Coronary artery (tissue), 2 donors: Measurements from ENCODE around the gene TARBP1.

Experiments used
- DNase-seq: peaks from one replicate; pipeline ENCODE4 v3.0.0-alpha.2; 2017; ENCODE audit warnings: low spot score
- H3K27ac ChIP-seq, 2 donors: fragments of 200-600 bp; sonication (generic); one replicate each; pipeline ENCODE4 v1.5.1; 2016 to 2019
- H3K4me3 ChIP-seq: fragments of 200-600 bp; sonication (generic); 2 replicates; pipeline ENCODE4 v1.5.1; 2016; ENCODE audit warnings: mild to moderate bottlenecking, moderate library complexity
- CTCF ChIP-seq: fragments of 200-600 bp; sonication (generic); IDR thresholded peaks from one replicate; pipeline ENCODE4 v1.5.1; 2019; ENCODE audit warnings: antibody characterized with exemption

TARBP1 gene

DNA sequence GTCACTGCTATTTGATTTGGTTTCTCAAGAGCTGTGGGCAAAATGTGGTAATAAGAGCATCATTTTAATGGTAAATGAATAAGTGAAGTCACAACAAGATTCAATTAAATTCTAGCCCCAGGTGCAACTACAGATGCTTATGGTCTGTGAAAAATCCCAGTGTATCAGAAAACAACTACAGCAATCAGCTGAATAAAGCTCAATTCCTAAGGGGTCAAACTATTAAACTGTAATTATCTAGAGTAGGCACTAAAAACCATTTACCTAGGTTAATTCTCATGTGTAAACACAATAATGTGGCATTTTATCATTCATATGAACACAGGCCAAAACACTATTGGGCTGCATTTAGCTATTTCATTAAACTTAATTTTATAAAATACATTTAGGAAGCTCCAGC lies 9.6 kb downstream of the TARBP1 start:
- H3K4me3 ChIP-seq: no peak overlapping the region
- TF ChIP-seq CTCF: no peak
- H3K27ac ChIP-seq: no peak overlapping the region
- DNase-seq: no peak

- no peak for TF ChIP-seq CTCF
- no peak for DNase-seq
Measured at GRCh38 chr1:234468580-234468979, 10.4 kb downstream of the TARBP1 start.

GRCh38 chr1:234467821-234468220 lies 11.2 kb downstream of the TARBP1 start:
- TF ChIP-seq CTCF: no peak
- Histone ChIP-seq H3K27ac (no peak overlapping the region), H3K4me3 (no peak overlapping the region)
- no peak for DNase-seq

More at GRCh38 chr1:234468580-234468979, 10.4 kb downstream of the TARBP1 start:
- no peak overlapping the region for H3K27ac ChIP-seq
- no peak overlapping the region for H3K4me3 ChIP-seq

GRCh38 chr1:234466945-234467344 lies 12.0 kb downstream of the TARBP1 start:
- H3K4me3 ChIP-seq: no peak overlapping the region
- H3K27ac ChIP-seq: no peak overlapping the region
- DNase-seq: no peak
- TF ChIP-seq CTCF: no peak

DNA sequence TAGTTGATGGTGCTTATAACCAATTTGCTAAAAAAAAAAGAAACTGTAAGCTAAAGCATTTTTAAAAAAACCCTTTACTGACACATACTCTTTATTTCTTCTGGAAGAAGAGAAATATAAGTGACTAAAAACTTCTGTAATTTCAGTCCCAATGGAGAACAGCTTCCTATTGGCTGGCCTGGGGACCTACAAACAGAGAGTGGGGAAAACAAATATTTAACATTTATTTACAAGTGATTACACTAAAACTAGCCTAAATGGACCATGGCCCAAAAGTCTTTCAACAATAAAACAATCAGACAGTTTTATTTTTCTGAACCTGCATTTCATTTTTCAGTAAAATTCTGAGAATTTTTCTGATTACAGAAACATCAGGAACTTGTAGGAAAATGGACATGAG lies 15.2 kb downstream of the TARBP1 start:
- no peak for DNase-seq
- H3K27ac ChIP-seq: no peak overlapping the region
- no peak overlapping the region for H3K4me3 ChIP-seq
- TF ChIP-seq CTCF: no peak

DNA sequence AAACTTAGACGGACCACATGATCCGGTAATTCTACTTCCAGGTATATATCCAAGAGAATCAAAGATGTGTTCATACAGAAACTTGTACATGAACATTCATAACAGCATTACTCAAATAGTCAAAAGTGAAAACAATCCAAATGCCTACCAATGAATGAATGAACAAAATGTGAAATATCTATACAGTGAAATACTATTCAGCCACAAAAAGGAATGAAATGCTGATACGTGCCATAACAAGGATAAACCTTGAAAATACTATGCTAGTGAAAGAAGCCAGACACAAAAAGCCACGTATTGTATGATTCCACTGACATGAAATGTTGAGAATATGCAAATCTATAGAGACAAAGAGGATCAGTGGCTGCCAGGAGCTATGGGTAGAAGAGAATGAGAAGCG lies 18.3 kb downstream of the TARBP1 start:
- no peak for DNase-seq
- no peak for TF ChIP-seq CTCF
- H3K4me3 ChIP-seq: no peak overlapping the region
- H3K27ac ChIP-seq: no peak overlapping the region

DNA sequence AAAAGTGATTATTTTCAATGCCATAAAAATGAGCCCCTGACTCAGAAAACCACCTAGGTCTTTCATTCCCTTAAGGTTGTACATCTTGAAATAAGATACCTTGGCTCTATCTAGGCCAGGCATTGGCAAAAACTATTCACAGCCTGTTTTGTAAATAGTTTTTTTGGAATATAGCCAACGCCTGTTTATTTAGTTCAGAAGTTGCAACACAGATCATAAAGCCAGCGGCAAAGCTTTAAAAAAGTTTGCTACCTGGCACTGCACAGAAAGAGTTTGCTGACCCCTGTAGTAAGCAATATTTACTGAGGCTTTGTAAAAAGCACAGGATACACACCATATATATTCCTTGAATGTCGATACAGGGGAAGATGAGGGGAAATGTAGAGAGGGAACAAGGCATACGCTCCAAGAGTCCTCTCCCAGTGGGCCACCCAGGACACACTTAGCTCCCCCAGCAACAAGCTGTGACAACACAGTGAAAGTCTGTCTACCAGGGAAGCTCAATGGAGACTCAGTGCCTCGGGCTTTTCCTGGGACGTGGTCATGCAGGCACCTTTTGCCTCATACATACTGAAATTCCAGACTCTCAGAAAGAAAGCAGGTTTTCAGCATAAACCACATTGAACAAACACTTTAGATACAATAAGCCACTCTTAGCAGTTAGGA lies 20.5 kb downstream of the TARBP1 start:
- H3K27ac ChIP-seq: no peak overlapping the region
- H3K4me3 ChIP-seq: no peak overlapping the region
- DNase-seq: no peak
- no peak for TF ChIP-seq CTCF
